Measurements from ENCODE around the gene SPTY2D1.
"Not testable (repeated sequence)": the region's sequence is repeated elsewhere in the genome, so short reads cannot be mapped to it uniquely, and the experiment has no call there.

SPTY2D1 gene, protein sequence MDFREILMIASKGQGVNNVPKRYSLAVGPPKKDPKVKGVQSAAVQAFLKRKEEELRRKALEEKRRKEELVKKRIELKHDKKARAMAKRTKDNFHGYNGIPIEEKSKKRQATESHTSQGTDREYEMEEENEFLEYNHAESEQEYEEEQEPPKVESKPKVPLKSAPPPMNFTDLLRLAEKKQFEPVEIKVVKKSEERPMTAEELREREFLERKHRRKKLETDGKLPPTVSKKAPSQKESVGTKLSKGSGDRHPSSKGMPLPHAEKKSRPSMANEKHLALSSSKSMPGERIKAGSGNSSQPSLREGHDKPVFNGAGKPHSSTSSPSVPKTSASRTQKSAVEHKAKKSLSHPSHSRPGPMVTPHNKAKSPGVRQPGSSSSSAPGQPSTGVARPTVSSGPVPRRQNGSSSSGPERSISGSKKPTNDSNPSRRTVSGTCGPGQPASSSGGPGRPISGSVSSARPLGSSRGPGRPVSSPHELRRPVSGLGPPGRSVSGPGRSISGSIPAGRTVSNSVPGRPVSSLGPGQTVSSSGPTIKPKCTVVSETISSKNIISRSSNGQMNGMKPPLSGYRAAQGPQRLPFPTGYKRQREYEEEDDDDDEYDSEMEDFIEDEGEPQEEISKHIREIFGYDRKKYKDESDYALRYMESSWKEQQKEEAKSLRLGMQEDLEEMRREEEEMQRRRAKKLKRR

GRCh38 chr11:18634140-18635032, at the start of gene SPTY2D1:
SPTY2D1 (minus strand) TSS chr11:18634342; CDS start chr11:18634257, 85 bp downstream.
- DNase-seq (ENCODE audit: low read depth in 4 of 4, low spot score in 1 of 4): peak; percentile 90 to 96 (median 94)

DNA sequence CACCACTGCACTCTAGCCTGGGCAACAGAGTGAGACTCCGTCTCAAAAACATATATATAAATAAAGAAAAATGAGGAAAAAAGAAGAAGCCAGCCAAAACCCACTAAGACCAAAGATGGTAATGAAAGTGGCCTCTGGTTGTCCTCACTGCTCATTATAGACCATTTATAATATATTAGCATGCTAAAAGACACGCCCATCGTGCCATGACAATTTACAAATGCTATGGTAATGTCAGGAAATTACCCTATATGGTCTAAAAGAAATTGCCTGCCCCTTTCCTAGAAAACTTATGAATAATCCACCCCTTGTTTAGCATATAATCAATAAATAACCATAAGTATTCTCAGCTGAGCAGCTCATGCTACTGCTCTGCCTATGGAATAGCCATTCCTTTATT, 48.3 kb upstream of the SPTY2D1 start:
- no peak for DNase-seq (ENCODE audit: low read depth in 4 of 4, low spot score in 1 of 4)

- not testable (repeated sequence) for DNase-seq (ENCODE audit: low read depth in 4 of 4, low spot score in 1 of 4)
Observed at GRCh38 chr11:18681949-18682348, 47.8 kb upstream of the SPTY2D1 start.

DNA sequence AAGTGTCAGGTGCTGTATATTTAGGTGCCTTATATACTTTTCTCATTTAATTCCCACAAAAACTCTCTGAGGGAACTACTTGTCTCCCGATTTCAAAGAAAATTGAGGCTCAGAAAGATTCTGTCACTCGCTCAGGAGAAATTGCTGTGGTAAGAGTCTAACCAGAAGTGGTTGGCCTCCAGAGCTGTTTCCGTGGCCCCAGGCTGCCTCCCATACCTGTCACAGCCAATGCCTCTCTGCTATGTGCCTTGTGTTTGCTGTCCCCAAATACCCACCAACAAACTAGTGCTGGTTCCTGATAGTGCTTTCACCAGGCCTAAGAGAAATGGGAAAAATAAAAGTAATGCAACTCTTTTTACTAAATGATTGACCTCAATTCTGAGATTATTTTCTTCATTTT, 43.4 kb upstream of the SPTY2D1 start:
- no peak for DNase-seq (ENCODE audit: low read depth in 4 of 4, low spot score in 1 of 4)

DNA sequence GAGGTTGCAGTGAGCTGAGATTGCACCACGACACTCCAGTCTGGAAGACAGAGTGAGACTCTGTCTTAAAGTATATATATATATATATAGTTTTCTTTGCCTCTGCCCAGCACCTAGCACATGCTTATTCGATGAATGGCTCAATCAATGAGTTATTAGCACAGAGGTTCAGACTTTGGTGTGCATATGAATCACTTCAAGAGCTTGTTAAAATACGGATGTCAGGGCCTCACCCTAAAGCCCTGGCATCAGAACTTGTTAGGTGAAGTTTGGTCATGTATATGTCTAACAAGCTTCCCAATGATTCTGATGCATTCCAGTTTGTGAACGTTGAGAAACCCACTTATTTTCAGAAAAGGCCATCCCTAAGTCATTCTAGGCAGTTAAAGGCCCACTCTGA, 42.7 kb upstream of the SPTY2D1 start:
- no peak for DNase-seq (ENCODE audit: low read depth in 4 of 4, low spot score in 1 of 4)

DNA sequence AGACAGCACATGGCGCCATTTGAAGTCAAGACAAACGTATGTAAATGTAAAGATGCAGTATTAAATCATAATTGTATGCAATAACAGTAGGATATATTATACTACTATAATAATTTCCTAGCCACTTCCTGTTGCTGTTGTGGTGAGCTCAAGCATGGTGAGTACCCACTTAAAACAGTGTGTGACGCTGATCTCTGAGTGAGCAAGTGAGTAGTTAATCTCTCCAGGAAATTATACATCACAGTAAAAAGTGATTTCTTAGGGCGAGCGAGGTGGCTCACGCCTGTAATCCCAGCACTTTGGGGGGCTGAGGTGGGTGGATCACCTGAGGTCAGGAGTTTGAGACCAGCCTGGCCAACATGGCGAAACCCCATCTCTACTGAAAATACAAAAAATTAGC, 38.1 kb upstream of the SPTY2D1 start:
- DNase-seq (ENCODE audit: low read depth in 4 of 4, low spot score in 1 of 4): peak in 1 of 4 experiments; percentile 13

DNA sequence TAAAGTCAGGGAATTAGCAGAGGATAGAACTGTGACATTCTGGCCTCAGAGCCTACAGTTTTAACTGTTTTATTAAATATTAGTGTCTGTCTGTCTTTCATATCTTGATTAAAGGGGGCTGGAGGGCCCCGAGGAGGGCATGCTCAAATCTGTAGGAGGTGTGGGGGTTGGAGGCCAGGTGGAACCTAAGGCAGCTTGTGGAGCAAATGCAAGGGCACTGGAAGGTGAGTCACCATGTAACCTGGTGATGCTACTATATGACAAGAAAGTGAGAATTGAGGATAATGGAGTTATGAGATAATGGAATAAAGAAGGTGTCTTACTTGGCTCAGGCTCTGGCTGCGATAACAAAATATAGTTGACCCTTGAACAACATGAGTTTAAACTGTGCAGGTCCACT, 37.1 kb upstream of the SPTY2D1 start:
- DNase-seq (ENCODE audit: low read depth in 4 of 4, low spot score in 1 of 4): no peak

DNA sequence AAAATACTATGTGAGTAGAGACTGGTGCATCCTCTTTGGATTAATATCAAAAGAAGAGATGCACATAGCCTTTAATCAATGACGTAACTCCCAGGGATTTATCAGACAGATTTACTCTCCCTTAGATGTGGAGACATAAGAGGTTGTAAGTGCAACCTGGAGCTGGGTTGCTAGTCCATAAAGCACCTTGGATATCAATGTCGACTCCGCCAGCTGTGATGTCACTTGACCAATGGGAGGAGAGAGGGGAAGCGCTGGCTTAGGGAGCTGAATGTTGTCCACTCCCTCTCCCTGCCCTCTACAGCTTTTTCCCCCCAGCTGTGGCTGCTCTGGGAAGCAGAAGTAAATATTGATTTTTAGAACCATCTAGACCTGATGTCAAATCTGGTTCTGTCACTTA, 35.6 kb upstream of the SPTY2D1 start:
- DNase-seq (ENCODE audit: low read depth in 4 of 4, low spot score in 1 of 4): no peak

GRCh38 chr11:18669219-18669596, 35.1 kb upstream of the SPTY2D1 start:
- DNase-seq (ENCODE audit: low read depth in 4 of 4, low spot score in 1 of 4): no peak

GRCh38 chr11:18668131-18668530, 34.0 kb upstream of the SPTY2D1 start:
- DNase-seq (ENCODE audit: low read depth in 4 of 4, low spot score in 1 of 4): no peak

DNA sequence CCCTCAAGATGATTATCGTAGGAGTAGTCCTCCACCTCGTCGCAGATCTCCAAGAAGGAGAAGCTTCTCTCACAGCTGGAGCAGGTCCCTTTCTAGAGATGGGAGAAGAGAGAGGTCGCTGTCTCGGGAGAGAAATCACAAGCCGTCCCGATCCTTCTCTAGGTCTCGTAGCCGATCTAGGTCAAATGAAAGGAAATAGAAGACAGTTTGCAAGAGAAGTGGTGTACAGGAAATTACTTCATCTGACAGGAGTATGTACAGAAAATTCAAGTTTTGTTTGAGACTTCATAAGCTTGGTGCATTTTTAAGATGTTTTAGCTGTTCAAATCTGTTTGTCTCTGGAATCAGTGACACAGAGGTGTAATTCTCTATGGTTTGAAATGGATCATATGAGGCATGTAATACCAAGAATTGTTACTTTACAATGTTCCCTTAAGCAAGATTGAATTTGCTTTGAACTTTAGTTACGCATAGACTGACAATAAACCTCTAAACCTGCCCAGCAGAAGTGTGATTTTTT, 31.3 kb upstream of the SPTY2D1 start:
- not testable (repeated sequence) for DNase-seq (ENCODE audit: low read depth in 4 of 4, low spot score in 1 of 4)

DNA sequence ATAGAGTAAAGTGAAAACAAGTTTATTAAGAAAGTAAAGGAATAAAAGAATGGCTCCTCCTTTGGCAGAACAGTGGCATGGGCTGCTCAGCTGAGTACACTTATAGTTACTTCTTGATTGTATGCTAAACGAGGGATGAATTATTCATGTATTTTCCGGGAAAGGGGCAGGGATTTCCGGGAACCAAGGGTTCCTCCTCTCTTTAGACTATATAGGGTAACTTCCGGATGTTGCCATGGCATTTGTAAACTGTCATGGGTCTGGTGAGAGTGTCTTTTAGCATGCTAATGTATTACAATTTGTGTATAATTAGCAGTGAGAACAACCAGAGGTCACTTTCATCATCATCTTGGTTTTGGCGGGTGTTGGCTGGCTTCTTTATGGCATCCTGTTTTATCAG, 23.5 kb upstream of the SPTY2D1 start:
- DNase-seq (ENCODE audit: low read depth in 4 of 4, low spot score in 1 of 4): no peak

DNA sequence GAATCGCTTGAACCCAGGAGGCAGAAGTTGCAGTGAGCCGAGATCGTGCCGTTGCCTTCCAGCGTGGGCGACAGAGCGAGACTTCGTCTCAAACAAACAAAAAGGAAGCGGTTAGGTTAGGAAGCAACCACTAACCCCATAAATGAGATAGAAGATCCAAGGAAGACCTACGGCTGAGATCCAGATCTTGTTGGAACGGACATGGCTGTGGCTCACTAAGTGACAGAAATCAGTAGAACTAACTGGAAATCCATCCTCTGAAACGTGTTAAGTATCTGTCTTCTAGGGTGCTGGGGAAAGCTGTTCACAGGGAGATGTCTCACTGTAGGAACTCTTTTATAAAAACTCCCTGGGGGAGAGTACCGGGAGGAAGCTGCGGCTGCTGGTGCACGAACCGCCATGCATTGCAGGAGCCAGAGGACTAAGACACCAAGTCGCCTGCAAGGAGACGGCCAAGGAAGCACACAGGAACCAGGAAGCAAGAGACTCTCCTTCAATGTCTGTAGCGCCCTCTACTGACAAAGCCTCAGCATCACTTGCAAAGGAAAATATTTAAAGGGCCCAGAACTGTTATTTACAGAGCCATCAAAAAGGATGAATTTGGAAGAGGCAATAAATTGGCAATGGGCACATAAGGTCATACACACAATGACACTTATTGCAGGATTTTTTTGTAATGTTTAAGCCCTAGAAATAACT, 16.9 kb upstream of the SPTY2D1 start:
- no peak for DNase-seq (ENCODE audit: low read depth in 4 of 4, low spot score in 1 of 4)

GRCh38 chr11:18650353-18650752, 16.2 kb upstream of the SPTY2D1 start:
- DNase-seq (ENCODE audit: low read depth in 4 of 4, low spot score in 1 of 4): no peak

DNA sequence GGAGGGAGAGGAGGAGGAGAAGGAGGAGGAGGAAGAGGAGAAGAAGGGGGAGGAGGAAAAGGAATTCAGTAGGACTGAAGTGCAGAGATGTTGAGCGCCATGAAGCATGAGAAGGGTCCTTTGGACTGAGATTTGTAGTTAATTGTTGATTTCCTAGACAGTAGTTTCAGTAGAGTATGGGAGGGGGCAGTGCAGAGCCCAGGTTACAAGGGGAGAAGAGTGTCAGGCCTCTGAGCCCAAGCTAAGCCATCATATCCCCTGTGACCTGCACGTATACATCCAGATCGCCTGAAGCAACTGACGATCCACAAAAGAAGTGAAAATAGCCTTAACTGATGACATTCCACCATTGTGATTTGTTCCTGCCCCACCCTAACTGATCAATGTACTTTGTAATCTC, 8.9 kb upstream of the SPTY2D1 start:
- DNase-seq (ENCODE audit: low read depth in 4 of 4, low spot score in 1 of 4): not testable (repeated sequence)

DNA sequence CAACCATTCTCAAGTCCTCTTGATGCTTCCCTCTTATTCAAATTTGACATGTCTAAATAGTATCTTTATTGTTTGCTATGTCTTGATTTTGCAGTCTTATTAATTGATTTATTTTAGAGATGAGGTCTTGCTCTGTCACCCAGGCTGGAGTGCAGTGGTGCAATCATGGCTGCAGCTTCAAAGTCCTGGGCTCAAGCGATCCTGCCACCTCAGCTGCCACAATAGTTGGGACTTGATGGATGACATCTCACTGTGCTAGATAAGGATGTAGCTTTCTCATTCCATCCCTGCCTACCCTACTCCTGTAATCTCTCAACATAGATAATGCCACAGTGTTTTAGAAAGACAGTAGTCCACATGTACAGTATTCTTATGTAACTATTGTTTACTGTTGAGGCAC, 7.5 kb upstream of the SPTY2D1 start:
- no peak for DNase-seq (ENCODE audit: low read depth in 4 of 4, low spot score in 1 of 4)

GRCh38 chr11:18633256-18634139, 644 bp downstream of the SPTY2D1 start:
- peak in 1 of 4 experiments; percentile 8 for DNase-seq (ENCODE audit: low read depth in 4 of 4, low spot score in 1 of 4)

- DNase-seq (ENCODE audit: low read depth in 4 of 4, low spot score in 1 of 4): no peak
Observed at GRCh38 chr11:18632841-18633240, 1.3 kb downstream of the SPTY2D1 start.

DNA sequence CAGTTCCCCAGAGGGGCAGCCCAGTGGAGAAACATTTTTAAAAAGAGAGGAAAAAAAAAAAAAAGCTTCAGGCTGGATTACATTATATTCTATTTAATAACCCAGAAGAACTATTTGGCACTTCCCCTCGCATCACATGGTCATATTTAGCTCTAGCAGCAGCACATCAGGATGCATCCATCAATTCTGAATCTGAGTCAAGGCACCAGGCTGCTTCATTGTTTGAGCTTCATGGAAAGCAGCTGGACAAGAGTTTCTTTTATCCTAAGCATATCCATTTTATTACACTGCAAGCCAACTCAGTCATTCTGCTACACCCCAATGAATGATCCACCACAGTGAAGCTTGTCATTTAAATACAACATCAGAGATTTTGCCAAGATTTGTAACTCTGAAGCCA, 10.0 kb downstream of the SPTY2D1 start:
- no peak for DNase-seq (ENCODE audit: low read depth in 4 of 4, low spot score in 1 of 4)

- DNase-seq (ENCODE audit: low read depth in 4 of 4, low spot score in 1 of 4): no peak
Observed at GRCh38 chr11:18623707-18624106, 10.4 kb downstream of the SPTY2D1 start.

Data from stimulated activated CD4-positive, alpha-beta T cell treated with anti-CD3 and anti-CD28 coated beads, Interleukin-1b, Interleukin-23, amount 100 ng/mL, for 24 hours (primary cell).